GM12801 (cell line): ENCODE data around the gene SPSB1.

Experiments used
- TF ChIP-seq, protein P1 (sequence below): IDR thresholded peaks from one replicate; pipeline ENCODE4 v1.5.1; 2011; ENCODE audit warnings: control low read depth; ENCODE audit not compliant: insufficient read length; ENCODE audit errors: extremely low read depth

Gene SPSB1

DNA sequence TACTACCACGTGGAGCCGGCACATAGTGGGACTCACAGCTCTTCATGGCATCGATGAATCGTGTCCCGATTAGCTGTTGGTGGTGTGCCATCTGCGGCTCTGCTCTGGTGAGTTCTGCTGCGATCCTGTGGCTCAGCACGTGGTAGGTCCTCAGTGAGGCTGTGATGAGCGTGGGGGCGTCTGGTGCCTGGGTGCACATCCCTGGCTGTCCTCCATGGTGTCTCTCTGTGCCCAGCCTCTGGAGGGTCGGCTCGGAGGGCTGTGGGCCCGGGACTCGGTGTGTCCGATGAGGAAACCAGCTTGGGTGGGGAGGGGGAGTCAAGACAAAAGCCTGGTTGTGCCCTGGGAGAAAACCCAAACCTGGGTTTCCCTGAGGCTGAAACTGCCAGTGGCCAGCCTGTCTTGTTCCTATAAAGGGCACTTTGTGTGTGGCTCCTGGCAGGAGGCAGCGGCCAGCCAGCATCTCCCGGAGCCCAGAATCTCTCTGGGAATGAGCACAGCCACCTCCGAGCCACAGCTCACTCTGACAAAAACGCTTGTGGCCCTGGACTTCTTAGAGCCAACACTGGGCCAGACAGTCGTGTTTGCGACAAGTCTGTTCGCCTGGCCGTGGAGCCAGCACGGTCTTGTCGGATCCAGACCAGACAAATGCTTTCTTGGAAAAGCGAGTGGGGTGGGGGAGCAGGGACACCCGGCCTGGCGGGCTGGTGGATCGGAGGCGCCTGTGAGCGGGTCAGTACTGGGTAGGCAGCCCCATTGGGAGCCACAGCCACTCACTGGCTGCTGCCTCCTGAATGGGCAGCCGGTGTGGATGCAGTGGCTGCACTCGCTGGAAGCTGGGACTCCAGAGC, 31.8 kb downstream of the SPSB1 start:
- TF ChIP-seq, protein P1, sequence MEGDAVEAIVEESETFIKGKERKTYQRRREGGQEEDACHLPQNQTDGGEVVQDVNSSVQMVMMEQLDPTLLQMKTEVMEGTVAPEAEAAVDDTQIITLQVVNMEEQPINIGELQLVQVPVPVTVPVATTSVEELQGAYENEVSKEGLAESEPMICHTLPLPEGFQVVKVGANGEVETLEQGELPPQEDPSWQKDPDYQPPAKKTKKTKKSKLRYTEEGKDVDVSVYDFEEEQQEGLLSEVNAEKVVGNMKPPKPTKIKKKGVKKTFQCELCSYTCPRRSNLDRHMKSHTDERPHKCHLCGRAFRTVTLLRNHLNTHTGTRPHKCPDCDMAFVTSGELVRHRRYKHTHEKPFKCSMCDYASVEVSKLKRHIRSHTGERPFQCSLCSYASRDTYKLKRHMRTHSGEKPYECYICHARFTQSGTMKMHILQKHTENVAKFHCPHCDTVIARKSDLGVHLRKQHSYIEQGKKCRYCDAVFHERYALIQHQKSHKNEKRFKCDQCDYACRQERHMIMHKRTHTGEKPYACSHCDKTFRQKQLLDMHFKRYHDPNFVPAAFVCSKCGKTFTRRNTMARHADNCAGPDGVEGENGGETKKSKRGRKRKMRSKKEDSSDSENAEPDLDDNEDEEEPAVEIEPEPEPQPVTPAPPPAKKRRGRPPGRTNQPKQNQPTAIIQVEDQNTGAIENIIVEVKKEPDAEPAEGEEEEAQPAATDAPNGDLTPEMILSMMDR, result no peak

DNA sequence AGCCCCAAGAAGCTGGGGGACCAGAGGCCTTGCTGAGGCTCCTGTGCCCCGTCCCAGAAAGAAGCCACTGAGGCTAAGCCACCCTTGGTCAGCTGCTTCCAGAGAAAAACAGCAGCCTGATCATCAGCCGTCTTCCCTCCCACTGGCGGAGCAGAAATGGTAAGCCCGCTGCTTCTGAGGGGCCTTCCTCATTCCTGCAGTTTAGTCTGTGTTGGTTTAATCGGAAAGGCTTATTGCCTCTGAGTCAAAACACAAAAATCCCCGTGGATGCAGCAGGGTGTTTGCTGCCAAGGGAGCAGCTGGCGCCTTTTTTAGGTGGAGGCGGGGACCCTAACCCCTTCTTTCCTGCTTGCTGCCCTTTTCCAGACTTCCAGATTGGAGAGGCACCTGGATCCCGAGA, 33.9 kb downstream of the SPSB1 start:
- TF ChIP-seq, protein P1, result no peak

DNA sequence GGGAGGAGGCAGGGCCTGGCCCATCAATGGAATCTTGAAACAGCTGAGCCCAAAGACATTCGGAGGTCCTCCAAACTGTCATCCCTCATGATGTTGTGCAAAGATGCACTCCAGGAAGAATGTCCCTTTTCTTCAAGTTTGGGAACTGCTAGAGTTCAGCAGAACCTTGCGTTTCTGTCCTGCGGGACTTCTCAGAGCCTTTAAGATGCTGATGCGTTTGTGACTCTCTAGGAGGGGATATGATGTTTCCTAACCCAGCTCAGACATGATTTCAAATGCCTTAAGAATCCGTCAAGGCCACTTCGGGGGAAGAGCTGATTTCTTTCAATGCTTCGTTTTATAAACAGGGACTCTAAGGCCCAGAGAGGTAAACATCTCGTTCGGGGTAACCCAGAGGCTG, 35.5 kb downstream of the SPSB1 start:
- TF ChIP-seq, protein P1, result no peak

DNA sequence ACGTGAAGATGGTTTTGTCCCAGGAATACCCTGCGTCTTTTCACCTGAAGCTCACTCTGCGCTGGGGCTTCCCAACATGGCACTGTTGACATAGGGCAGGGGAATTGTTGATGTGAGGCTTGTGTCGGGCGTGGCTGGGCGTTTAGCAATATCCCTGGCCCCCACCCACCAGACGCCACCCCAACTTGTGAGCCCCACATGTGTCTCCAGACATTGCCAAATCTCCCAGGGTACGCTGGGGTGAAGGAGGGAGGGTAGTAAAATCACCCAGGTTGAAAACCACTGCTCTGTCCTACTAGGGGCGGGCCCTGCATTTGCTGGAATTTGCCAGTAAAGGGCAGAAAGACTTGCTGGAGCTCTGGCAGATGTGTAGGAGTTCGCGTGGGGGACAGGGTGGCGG, 36.0 kb downstream of the SPSB1 start:
- TF ChIP-seq, protein P1, result no peak

DNA sequence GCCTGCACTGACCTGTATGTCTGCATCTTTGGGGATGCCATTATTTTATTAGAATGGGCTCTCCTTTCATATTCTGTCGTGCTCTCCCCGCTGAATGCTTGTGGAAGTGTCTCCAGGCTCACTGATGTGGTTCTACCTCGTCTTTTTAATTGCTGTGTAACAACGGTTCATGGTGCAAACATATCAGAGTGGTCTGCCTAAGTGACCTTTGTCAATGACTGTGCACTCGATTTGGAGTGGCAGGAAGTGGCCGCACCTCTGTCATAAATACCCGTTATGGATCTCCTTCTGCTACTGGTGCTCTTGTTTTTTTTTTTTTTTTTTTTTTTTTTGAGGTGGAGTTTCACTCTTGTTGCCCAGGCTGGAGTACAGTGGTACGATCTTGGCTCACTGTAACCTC, 38.3 kb downstream of the SPSB1 start:
- TF ChIP-seq, protein P1, result no peak

DNA sequence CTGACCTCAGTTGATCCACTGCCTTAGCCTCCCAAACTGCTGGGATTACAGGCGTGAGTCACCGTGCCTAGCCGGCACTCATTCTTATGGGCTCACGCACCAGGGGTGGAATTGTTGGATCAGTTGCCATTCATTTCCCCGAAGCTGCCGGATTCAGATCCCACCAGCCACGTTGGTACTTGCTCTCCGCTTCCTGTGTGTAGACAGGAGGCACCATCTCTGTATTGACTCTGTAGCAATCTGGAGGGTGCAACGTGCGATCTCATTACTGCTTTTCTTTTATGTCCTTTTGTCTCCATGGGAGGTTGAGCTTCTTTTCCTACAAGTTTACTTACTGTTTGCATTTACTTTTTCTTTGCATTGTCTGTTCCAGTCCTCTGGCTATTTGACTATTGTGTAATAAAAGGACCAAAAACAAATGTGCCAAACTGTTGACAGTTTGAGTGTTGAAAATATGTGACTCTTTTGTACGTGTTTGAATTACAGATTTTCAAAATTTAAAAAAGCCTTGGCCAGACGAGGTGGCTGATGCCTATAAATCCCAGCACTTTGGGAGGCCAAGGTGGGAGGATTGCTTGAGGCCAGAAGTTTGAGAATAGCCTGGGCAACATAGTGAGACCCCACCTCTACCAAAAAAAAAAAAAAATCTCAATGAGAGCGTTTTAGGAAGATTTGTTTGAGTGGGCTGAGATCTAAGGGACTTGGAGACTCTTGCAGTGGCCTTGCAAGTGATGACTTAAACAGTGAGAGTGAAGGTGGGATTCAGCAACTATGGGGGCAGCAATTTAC, 39.1 kb downstream of the SPSB1 start:
- TF ChIP-seq, protein P1, result no peak

DNA sequence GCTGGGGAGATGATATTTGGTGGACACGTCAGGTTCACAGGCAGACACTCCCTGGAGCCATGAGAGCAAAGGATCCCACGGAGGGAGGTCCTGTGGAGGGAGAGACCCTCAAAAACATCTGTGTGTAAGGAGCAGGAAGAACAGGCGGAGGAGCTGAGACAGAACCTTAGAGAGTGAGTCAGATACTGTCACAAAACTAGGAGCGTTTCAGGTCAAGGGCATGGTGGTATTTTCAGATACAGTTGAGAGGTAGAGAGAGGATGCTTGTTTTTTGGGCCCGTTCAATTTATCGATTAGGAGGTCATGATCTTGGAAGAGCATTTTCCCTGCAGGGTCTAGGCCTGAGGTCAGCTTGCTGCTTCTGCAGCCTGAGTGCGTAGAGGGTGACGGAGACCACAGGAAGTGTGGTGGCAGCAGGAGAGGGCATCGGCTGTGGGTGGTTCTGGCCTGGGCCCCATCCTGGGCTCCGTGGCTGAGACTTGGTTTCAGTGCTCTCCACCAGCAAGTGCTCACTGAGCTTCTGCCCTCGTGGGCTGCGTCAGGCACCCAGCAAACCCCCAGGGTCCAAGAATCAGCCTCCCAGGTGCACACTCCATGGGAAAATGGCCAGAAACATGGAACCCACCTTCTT, 39.9 kb downstream of the SPSB1 start:
- TF ChIP-seq, protein P1, result no peak
